Ishikawa (cell line): ENCODE results near the gene CDH23.

Experiments used
- EGR1 ChIP-seq: IDR thresholded peaks from 2 replicates; pipeline ENCODE4 v1.6.1; 2012
- EP300 ChIP-seq: IDR thresholded peaks from 2 replicates; pipeline ENCODE4 v1.6.1; 2012; ENCODE audit warnings: borderline replicate concordance
- MAX ChIP-seq: IDR thresholded peaks from 2 replicates; pipeline ENCODE4 v1.6.1; 2012
- NFIC ChIP-seq: IDR thresholded peaks from 2 replicates; pipeline ENCODE4 v1.6.1; 2012
- RAD21 ChIP-seq: IDR thresholded peaks from 2 replicates; pipeline ENCODE4 v1.6.1; 2012; ENCODE audit warnings: low read depth
- REST ChIP-seq: IDR thresholded peaks from 2 replicates; pipeline ENCODE4 v1.6.1; 2012; ENCODE audit warnings: low read depth, mild to moderate bottlenecking
- YY1 ChIP-seq: IDR thresholded peaks from 2 replicates; pipeline ENCODE4 v1.6.1; 2012; ENCODE audit warnings: low read depth
- ZBTB7A ChIP-seq: IDR thresholded peaks from 2 replicates; pipeline ENCODE4 v1.6.1; 2012; ENCODE audit warnings: low read depth

GRCh38 chr10:71576842-71577241, 180.1 kb downstream of the CDH23 start:
- TF ChIP-seq RAD21 (no peak), EGR1 (no peak), ZBTB7A (no peak), REST (no peak), MAX (no peak), NFIC (no peak), EP300 (no peak), YY1 (no peak)
